A673 (cell line): ENCODE data around the gene EDIL3. TPM values are rescaled to one million over a fixed set of nuclear protein-coding genes. Genes with fewer than 3 reads are reported as not detected.

Experiments used
- BruUV-seq: library from RNA; stranded (reverse); fragments of 400-500 nt; replicated peaks from 2 replicates; lab custom pipeline; 2021; lab: Mats Ljungman, UMichigan
- CTCF ChIA-PET: fragments of 300-600 bp; sonication (Branson Sonifier 250); formaldehyde crosslinking; loops from one replicate; lab custom pipeline; 2022; ENCODE audit warnings: antibody characterized with exemption; lab: Charles Lee
- POLR2A ChIA-PET: fragments of 300-600 bp; sonication (Branson Sonifier 250); formaldehyde crosslinking; loops from one replicate; lab custom pipeline; 2022; ENCODE audit warnings: antibody characterized with exemption; ENCODE audit not compliant: low non-redundant PET; lab: Charles Lee
- DNase-seq: peaks from one replicate; pipeline ENCODE4 v3.0.0-alpha.2; 2015; ENCODE audit warnings: low spot score
- H3K27ac ChIP-seq: fragments of 200-600 bp; sonication (generic); 2 replicates; pipeline ENCODE4 v1.5.1; 2016; ENCODE audit warnings: mixed run types, low read depth, mild to moderate bottlenecking, mixed read lengths, antibody characterized with exemption, low read length; ENCODE audit not compliant: poor library complexity, severe bottlenecking
- H3K27me3 ChIP-seq: fragments of 200-600 bp; sonication (generic); replicated peaks from 2 replicates; pipeline ENCODE4 v1.6.1; 2017; ENCODE audit warnings: mixed run types, low read depth, mild to moderate bottlenecking, mixed read lengths, antibody characterized with exemption, low read length; ENCODE audit not compliant: insufficient read depth, poor library complexity
- H3K36me3 ChIP-seq: fragments of 200-600 bp; sonication (generic); 2 replicates; pipeline ENCODE4 v1.6.1; 2016; ENCODE audit warnings: mixed run types, mild to moderate bottlenecking, mixed read lengths, antibody characterized with exemption, low read length; ENCODE audit not compliant: insufficient read depth, poor library complexity, severe bottlenecking
- H3K4me1 ChIP-seq: fragments of 200-600 bp; sonication (generic); 2 replicates; pipeline ENCODE4 v1.6.1; 2017; ENCODE audit warnings: mixed run types, mild to moderate bottlenecking, mixed read lengths, antibody characterized with exemption, low read length; ENCODE audit not compliant: insufficient read depth, poor library complexity, severe bottlenecking
- H3K4me3 ChIP-seq: fragments of 200-600 bp; sonication (generic); 2 replicates; pipeline ENCODE4 v1.5.1; 2016; ENCODE audit warnings: low read depth, mixed run types, mild to moderate bottlenecking, mixed read lengths, low read length; ENCODE audit not compliant: poor library complexity, severe bottlenecking
- H3K9me3 ChIP-seq: fragments of 200-600 bp; sonication (generic); 2 replicates; pipeline ENCODE4 v1.6.1; 2016; ENCODE audit warnings: mixed run types, low read depth, mild to moderate bottlenecking, mixed read lengths, antibody characterized with exemption, low read length; ENCODE audit not compliant: poor library complexity, severe bottlenecking
- CTCF ChIP-seq: fragments of 300-800, 200-600 bp; sonication (generic); conservative IDR thresholded peaks from 2 replicates; pipeline ENCODE4 v1.5.1; 2017; ENCODE audit warnings: low read depth, mild to moderate bottlenecking, antibody characterized with exemption, low read length, moderate library complexity, mixed read lengths
- EZH2 ChIP-seq: fragments of 200-600 bp; sonication (generic); IDR thresholded peaks from 2 replicates; pipeline ENCODE4 v1.6.1; 2017; ENCODE audit warnings: borderline replicate concordance, low read depth, mild to moderate bottlenecking, mixed read lengths, antibody characterized with exemption, low read length; ENCODE audit not compliant: poor library complexity, severe bottlenecking
- intact Hi-C: fragments of 100-400 bp; cut with micrococcal nuclease; formaldehyde crosslinking; loops from one replicate; pipeline ENCODE4 v1.10.0; 2022; ENCODE audit not compliant: unreplicated experiment
- total RNA-seq: library from RNA; stranded (reverse); gene quantifications from 2 replicates; pipeline ENCODE4 v1.2.3, GENCODE V29; 2021

EDIL3 gene
- total RNA-seq, 1 experiment from 2014 or later: 4.6 TPM

GRCh38 chr5:84370176-84370575 is 14.5 kb downstream of the EDIL3 start:
- Histone ChIP-seq H3K4me3 (no peak overlapping the region), H3K4me1 (no peaks in the 10 kb centered on the region), H3K9me3 (no peaks in the 10 kb centered on the region), H3K36me3 (no peaks in the 10 kb centered on the region), H3K27ac (no peak overlapping the region), H3K27me3 (no peaks in the 10 kb centered on the region)
- TF ChIP-seq CTCF (no peak), EZH2 (no peak)
- no TSS peak for BruUV-seq
- intact Hi-C loops: no loop called here
- DNase-seq: no peak
- ChIA-PET CTCF (no interaction called here), POLR2A (interaction anchor here (0.6 kb wide), 1 partner anchor 27 kb away, joined by 3 read pairs; no protein-coding TSS in a partner anchor)

GRCh38 chr5:84364043-84364442 is 20.6 kb downstream of the EDIL3 start:
- no peaks in the 10 kb centered on the region for H3K27me3 ChIP-seq
- no TSS peak for BruUV-seq
- no peak for DNase-seq
- no peaks in the 10 kb centered on the region for H3K36me3 ChIP-seq
- intact Hi-C loops: no loop called here
- no peaks in the 10 kb centered on the region for H3K9me3 ChIP-seq
- ChIA-PET POLR2A (no interaction called here), CTCF (no interaction called here)
- H3K4me1 ChIP-seq: no peaks in the 10 kb centered on the region
- no peak overlapping the region for H3K27ac ChIP-seq
- no peak overlapping the region for H3K4me3 ChIP-seq
- TF ChIP-seq CTCF (no peak), EZH2 (no peak)

GRCh38 chr5:84362061-84362720 is 22.5 kb downstream of the EDIL3 start:
- TF ChIP-seq CTCF (no peak), EZH2 (no peak)
- DNase-seq: no peak
- H3K36me3 ChIP-seq: no peaks in the 10 kb centered on the region
- no peaks in the 10 kb centered on the region for H3K27me3 ChIP-seq
- ChIA-PET POLR2A (no interaction called here), CTCF (no interaction called here)
- intact Hi-C loops: no loop called here
- H3K4me3 ChIP-seq: no peak overlapping the region
- H3K4me1 ChIP-seq: no peaks in the 10 kb centered on the region
- no peak overlapping the region for H3K27ac ChIP-seq
- no TSS peak for BruUV-seq
- H3K9me3 ChIP-seq: no peaks in the 10 kb centered on the region
